Progenitor cell of endocrine pancreas (in vitro differentiated cells): ENCODE measurements around the gene SAMD4A. TPM values are rescaled to one million over a fixed set of nuclear protein-coding genes. Genes with fewer than 3 reads are reported as not detected.

Experiments
- DNase-seq: peaks from one replicate; pipeline ENCODE4 v3.0.0; 2021; ENCODE audit warnings: low spot score; ENCODE audit not compliant: unreplicated experiment
- H3K27ac Mint-ChIP-seq: 2 replicates; pipeline ENCODE4 v1.8.0; 2021; ENCODE audit warnings: mild to moderate bottlenecking, moderate library complexity, mixed read lengths
- H3K27me3 Mint-ChIP-seq: 2 replicates; pipeline ENCODE4 v1.8.0; 2021; ENCODE audit warnings: mixed read lengths
- H3K36me3 Mint-ChIP-seq: 2 replicates; pipeline ENCODE4 v1.8.0; 2022; ENCODE audit warnings: mixed read lengths; ENCODE audit not compliant: insufficient read depth
- H3K4me1 Mint-ChIP-seq: 2 replicates; pipeline ENCODE4 v1.8.0; 2021; ENCODE audit warnings: low read depth, mixed read lengths
- H3K4me3 Mint-ChIP-seq: 2 replicates; pipeline ENCODE4 v1.8.0; 2021; ENCODE audit warnings: low read depth, mild to moderate bottlenecking, moderate library complexity, mixed read lengths
- H3K9me3 Mint-ChIP-seq: 2 replicates; pipeline ENCODE4 v1.8.0; 2021; ENCODE audit warnings: low read depth, mixed read lengths
- total RNA-seq: library from RNA; stranded (reverse); gene quantifications from 2 replicates; pipeline ENCODE4 v1.2.1, GENCODE V29; 2021
- TF ChIP-seq, protein P1 (sequence below): fragments of 200-600 bp; sonication (generic); IDR thresholded peaks from one replicate; pipeline ENCODE4 v1.5.0; 2021; ENCODE audit warnings: antibody characterized with exemption, mild to moderate bottlenecking; ENCODE audit not compliant: unreplicated experiment

The SAMD4A gene
- total RNA-seq, 1 donor from 2014 or later = 9.1 TPM

DNA sequence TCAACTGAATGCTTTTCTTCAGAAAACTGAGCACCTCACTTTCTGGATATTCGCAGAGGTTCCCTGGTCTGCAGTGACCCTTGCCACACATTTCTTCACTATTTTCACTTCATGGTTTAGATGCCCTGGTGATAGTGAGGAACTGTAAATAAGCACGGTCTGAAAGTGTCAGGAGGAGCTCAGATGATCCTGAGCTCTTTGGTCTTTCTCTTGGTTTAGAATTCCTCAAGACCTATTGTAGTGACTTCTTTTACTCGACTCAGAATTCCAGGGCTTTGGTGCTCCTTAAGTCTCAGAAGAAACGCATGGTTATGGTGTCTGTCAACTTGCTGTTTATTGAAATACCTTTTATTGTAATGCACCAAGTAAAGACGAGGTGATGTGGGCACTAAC lies 84.0 kb downstream of the SAMD4A start:
- no peak overlapping the region for H3K4me3 Mint-ChIP-seq
- TF ChIP-seq, protein P1, sequence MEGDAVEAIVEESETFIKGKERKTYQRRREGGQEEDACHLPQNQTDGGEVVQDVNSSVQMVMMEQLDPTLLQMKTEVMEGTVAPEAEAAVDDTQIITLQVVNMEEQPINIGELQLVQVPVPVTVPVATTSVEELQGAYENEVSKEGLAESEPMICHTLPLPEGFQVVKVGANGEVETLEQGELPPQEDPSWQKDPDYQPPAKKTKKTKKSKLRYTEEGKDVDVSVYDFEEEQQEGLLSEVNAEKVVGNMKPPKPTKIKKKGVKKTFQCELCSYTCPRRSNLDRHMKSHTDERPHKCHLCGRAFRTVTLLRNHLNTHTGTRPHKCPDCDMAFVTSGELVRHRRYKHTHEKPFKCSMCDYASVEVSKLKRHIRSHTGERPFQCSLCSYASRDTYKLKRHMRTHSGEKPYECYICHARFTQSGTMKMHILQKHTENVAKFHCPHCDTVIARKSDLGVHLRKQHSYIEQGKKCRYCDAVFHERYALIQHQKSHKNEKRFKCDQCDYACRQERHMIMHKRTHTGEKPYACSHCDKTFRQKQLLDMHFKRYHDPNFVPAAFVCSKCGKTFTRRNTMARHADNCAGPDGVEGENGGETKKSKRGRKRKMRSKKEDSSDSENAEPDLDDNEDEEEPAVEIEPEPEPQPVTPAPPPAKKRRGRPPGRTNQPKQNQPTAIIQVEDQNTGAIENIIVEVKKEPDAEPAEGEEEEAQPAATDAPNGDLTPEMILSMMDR = no peak
- DNase-seq = no peak
- peaks cover 5% of the 10 kb centered on the region for H3K27me3 Mint-ChIP-seq
- H3K27ac Mint-ChIP-seq = peak overlapping the region; percentile 41
- H3K36me3 Mint-ChIP-seq = no peaks in the 10 kb centered on the region
- peaks cover 13% of the 10 kb centered on the region for H3K4me1 Mint-ChIP-seq
- no peaks in the 10 kb centered on the region for H3K9me3 Mint-ChIP-seq

GRCh38 chr14:54651649-54652048 lies 84.7 kb downstream of the SAMD4A start:
- TF ChIP-seq, protein P1 = no peak
- Mint-ChIP-seq H3K36me3 (no peaks in the 10 kb centered on the region), H3K9me3 (no peaks in the 10 kb centered on the region), H3K4me3 (no peak overlapping the region), H3K27me3 (peaks cover 5% of the 10 kb centered on the region), H3K4me1 (peaks cover 13% of the 10 kb centered on the region), H3K27ac (peak overlapping the region; percentile 87)
- DNase-seq = no peak

GRCh38 chr14:54652188-54652587 lies 85.3 kb downstream of the SAMD4A start:
- H3K27me3 Mint-ChIP-seq = peaks cover 5% of the 10 kb centered on the region
- peak overlapping the region; percentile 87 for H3K27ac Mint-ChIP-seq
- H3K4me1 Mint-ChIP-seq = peaks cover 13% of the 10 kb centered on the region
- H3K9me3 Mint-ChIP-seq = no peaks in the 10 kb centered on the region
- peak overlapping the region; percentile 4 for H3K4me3 Mint-ChIP-seq
- TF ChIP-seq, protein P1 = no peak
- no peaks in the 10 kb centered on the region for H3K36me3 Mint-ChIP-seq
- no peak for DNase-seq

GRCh38 chr14:54652605-54653052 lies 85.7 kb downstream of the SAMD4A start:
- no peak overlapping the region for H3K4me3 Mint-ChIP-seq
- no peaks in the 10 kb centered on the region for H3K9me3 Mint-ChIP-seq
- H3K4me1 Mint-ChIP-seq = peaks cover 13% of the 10 kb centered on the region
- H3K27ac Mint-ChIP-seq = peak overlapping the region; percentile 87
- TF ChIP-seq, protein P1 = no peak
- no peak for DNase-seq
- no peaks in the 10 kb centered on the region for H3K36me3 Mint-ChIP-seq
- peaks cover 5% of the 10 kb centered on the region for H3K27me3 Mint-ChIP-seq

DNA sequence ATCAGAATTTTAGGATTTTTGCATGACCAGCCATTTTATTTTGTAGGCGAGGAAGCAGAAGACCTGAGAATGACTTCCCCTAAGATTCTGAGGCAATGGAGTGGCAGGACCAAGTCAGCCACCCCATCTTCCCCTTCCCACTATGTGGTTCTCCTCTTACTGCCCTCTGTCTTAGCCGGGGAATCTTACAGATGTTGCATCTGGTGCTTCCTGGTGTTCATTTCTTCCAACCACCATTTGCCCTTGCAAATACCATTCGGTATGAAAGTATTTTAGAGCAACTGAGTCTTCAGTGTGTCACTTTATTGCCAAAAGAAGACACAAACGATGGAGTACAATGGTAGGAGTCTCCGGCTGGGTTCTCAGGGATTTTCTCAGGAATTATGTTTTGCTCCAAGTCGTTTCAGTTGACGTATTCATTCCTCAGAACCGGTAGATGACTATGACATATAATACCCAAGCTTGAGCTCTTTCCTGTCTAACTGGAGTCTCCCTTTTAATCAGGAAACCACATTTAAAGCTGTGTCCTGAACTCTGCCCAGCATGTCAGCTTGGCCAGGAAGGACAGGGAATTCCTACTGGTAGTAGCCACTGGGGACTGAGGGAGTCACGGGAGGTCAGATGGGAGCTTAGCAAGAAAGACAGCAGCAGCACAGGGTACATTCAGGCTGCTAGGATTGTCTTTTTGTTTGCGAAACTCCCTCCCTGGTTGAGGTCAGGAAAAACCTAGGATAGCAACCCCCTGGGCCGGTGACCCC lies 87.0 kb downstream of the SAMD4A start:
- no peak overlapping the region for H3K4me3 Mint-ChIP-seq
- peak overlapping the region; percentile 15 for H3K27ac Mint-ChIP-seq
- H3K36me3 Mint-ChIP-seq = no peaks in the 10 kb centered on the region

More for the DNA sequence above, 87.0 kb downstream of the SAMD4A start:
- H3K27me3 Mint-ChIP-seq = peaks cover 5% of the 10 kb centered on the region
- DNase-seq = no peak
- H3K4me1 Mint-ChIP-seq = peaks cover 13% of the 10 kb centered on the region
- no peaks in the 10 kb centered on the region for H3K9me3 Mint-ChIP-seq
- TF ChIP-seq, protein P1 = no peak
